CD14-positive monocyte (primary cell): ENCODE results near the gene CCL18. TPM values are rescaled to one million over a fixed set of nuclear protein-coding genes. Genes with fewer than 3 reads are reported as not detected.
"Not testable (repeated sequence)": the region's sequence is repeated elsewhere in the genome, so short reads cannot be mapped to it uniquely, and the experiment has no call there.

Experiments
- DNase-seq, 3 donors: peaks; one replicate each; pipeline ENCODE4 v3.0.0-alpha.2; 2011 to 2022
- H2AFZ ChIP-seq: 2 replicates; pipeline ENCODE4 v1.6.0; 2012; ENCODE audit warnings: mild to moderate bottlenecking, low read depth, low read length, inconsistent platforms; ENCODE audit not compliant: insufficient read depth, poor library complexity, severe bottlenecking
- H3K27ac ChIP-seq, 2 donors: 1 replicate in 1 of 2; 2 replicates in 1 of 2; pipeline ENCODE4 v1.5.1; 2012 to 2013; ENCODE audit warnings: low read length in 2 of 2, control low read depth in 1 of 2, inconsistent platforms in 1 of 2, low read depth in 1 of 2, mild to moderate bottlenecking in 1 of 2
- H3K27me3 ChIP-seq, 2 donors: one replicate each; pipeline versions ENCODE4 v1.6.0 to v1.6.1; 2011 to 2013; ENCODE audit warnings: low read length in 2 of 2; ENCODE audit not compliant: control insufficient read depth in 2 of 2, insufficient read depth in 2 of 2
- H3K36me3 ChIP-seq, 2 donors: replicated peaks in 1 of 2; 1 replicate in 1 of 2; 2 replicates in 1 of 2; pipeline versions ENCODE4 v1.5.1 to v1.6.1; 2012 to 2013; ENCODE audit warnings: low read length in 2 of 2, control low read depth in 1 of 2, inconsistent platforms in 1 of 2, mild to moderate bottlenecking in 1 of 2; ENCODE audit not compliant: insufficient read depth in 2 of 2, control insufficient read depth in 1 of 2
- H3K4me1 ChIP-seq, 2 donors: 1 replicate in 1 of 2; 2 replicates in 1 of 2; pipeline versions ENCODE4 v1.5.1 to v1.6.1; 2012 to 2013; ENCODE audit warnings: low read length in 2 of 2, control low read depth in 1 of 2, inconsistent platforms in 1 of 2, mild to moderate bottlenecking in 1 of 2, moderate library complexity in 1 of 2; ENCODE audit not compliant: insufficient read depth in 2 of 2, control insufficient read depth in 1 of 2
- H3K4me2 ChIP-seq: replicated peaks from 2 replicates; pipeline ENCODE3; 2012; ENCODE audit warnings: low read length, moderate library complexity, mild to moderate bottlenecking; ENCODE audit not compliant: poor library complexity, severe bottlenecking; ENCODE audit errors: extremely low read depth
- H3K4me3 ChIP-seq, 3 experiments: fragments of 200-600 bp in 1 of 3; sonication (generic) in 1 of 3; replicated peaks in 1 of 3; 1 replicate in 2 of 3; 2 replicates in 1 of 3; pipeline ENCODE4 v1.5.1; 2011 to 2013; ENCODE audit warnings: low read length in 3 of 3, mild to moderate bottlenecking in 3 of 3, control low read depth in 2 of 3, low read depth in 2 of 3, inconsistent platforms in 1 of 3, moderate library complexity in 1 of 3
- H3K79me2 ChIP-seq: 2 replicates; pipeline ENCODE4 v1.6.0; 2012; ENCODE audit warnings: mild to moderate bottlenecking, control low read depth, inconsistent platforms, low read length, moderate library complexity; ENCODE audit not compliant: insufficient read depth
- H3K9ac ChIP-seq: 2 replicates; pipeline ENCODE4 v1.6.0; 2017; ENCODE audit warnings: low read length, mild to moderate bottlenecking; ENCODE audit not compliant: insufficient read depth, poor library complexity, severe bottlenecking
- H3K9me3 ChIP-seq, 2 donors: replicated peaks in 1 of 2; 1 replicate in 1 of 2; 2 replicates in 1 of 2; pipeline versions ENCODE4 v1.5.1 to v1.6.1; 2012 to 2013; ENCODE audit warnings: low read length in 2 of 2, control low read depth in 1 of 2; ENCODE audit not compliant: control insufficient read depth in 1 of 2, insufficient read depth in 1 of 2
- H4K20me1 ChIP-seq: 2 replicates; pipeline ENCODE4 v1.6.0; 2012; ENCODE audit warnings: mild to moderate bottlenecking, low read length, control low read depth, moderate library complexity; ENCODE audit not compliant: insufficient read depth
- H3K27ac Mint-ChIP-seq, 7 donors: one replicate each; pipeline ENCODE4 v1.8.0; 2020; ENCODE audit warnings: mild to moderate bottlenecking in 7 of 7, mixed read lengths in 7 of 7, moderate library complexity in 6 of 7, inconsistent platforms in 2 of 7
- H3K27me3 Mint-ChIP-seq, 3 donors: one replicate each; pipeline ENCODE4 v1.8.0; 2021 to 2022; ENCODE audit warnings: low read depth in 3 of 3, mild to moderate bottlenecking in 3 of 3, mixed read lengths in 3 of 3, moderate library complexity in 3 of 3, inconsistent platforms in 1 of 3
- H3K36me3 Mint-ChIP-seq, 2 donors: one replicate each; pipeline ENCODE4 v1.8.0; 2020; ENCODE audit warnings: mixed read lengths in 2 of 2, inconsistent platforms in 1 of 2, mild to moderate bottlenecking in 1 of 2
- H3K4me1 Mint-ChIP-seq: one replicate; pipeline ENCODE4 v1.8.0; 2020; ENCODE audit warnings: mild to moderate bottlenecking, mixed read lengths
- H3K4me3 Mint-ChIP-seq, 2 donors: one replicate each; pipeline ENCODE4 v1.8.0; 2020; ENCODE audit warnings: mild to moderate bottlenecking in 2 of 2, mixed read lengths in 2 of 2, moderate library complexity in 1 of 2
- H3K9me3 Mint-ChIP-seq, 7 donors: one replicate each; pipeline ENCODE4 v1.8.0; 2020 to 2022; ENCODE audit warnings: mixed read lengths in 7 of 7, mild to moderate bottlenecking in 6 of 7, moderate library complexity in 6 of 7, inconsistent platforms in 2 of 7
- CTCF ChIP-seq: fragments of 200-600 bp; IDR thresholded peaks from one replicate; pipeline ENCODE4 v1.8.0; 2022; ENCODE audit warnings: antibody characterized with exemption, mild to moderate bottlenecking
- WGBS: methylation state at CpG from one replicate; pipeline ENCODE4 v1.1.5; 2013; ENCODE audit warnings: missing lambda C conversion rate; ENCODE audit not compliant: insufficient coverage; 5-methylcytosine and 5-hydroxymethylcytosine counted together
- intact Hi-C, 2 donors: fragments of 100-400 bp; cut with micrococcal nuclease; formaldehyde crosslinking; loops; one replicate each; pipeline versions ENCODE4 v1.15.0 to v1.15.1; 2023
- polyA minus RNA-seq: library from RNA; depleted of rRNA, polyadenylated mRNA; stranded (reverse); fragments of >200 nt; gene quantifications from 2 replicates; pipeline ENCODE4 v1.2.3, GENCODE V29; 2012
- polyA plus RNA-seq, 3 donors: library from polyadenylated mRNA; depleted of rRNA in 1 of 3; unstranded in 2 of 3; stranded (reverse) in 1 of 3; fragments of 300-500 nt in 2 of 3; fragments of >200 nt in 1 of 3; fragmentation: Illumina TruSeq in 2 of 3; gene quantifications; 1 replicate in 2 of 3; 2 replicates in 1 of 3; pipeline ENCODE4 v1.2.3, GENCODE V29; 2012 to 2021
- total RNA-seq, 12 experiments: library from RNA in 1 of 12; stranded (reverse) in 1 of 12; fragments of 120-200 nt in 1 of 12; gene quantifications; one replicate each; pipeline ENCODE4 v1.2.4 and lab custom pipeline; 2013 to 2026; ENCODE audit warnings: mixed read lengths in 6 of 12, inconsistent platforms in 1 of 12

The CCL18 gene
- total RNA-seq (2013): not detected
- polyA plus RNA-seq (not detected), polyA minus RNA-seq (not detected in 2 replicates), total RNA-seq (lab: John Stamatoyannopoulos, UW) (0.54 to 21.4 (median 2.2) reads per million in 11 experiments)

GRCh38 chr17:36063786-36064541 lies at the start of gene CCL18:
TSS of gene CCL18 (plus strand) at chr17:36064272. CDS start at chr17:36064343, 71 bp downstream.
- Mint-ChIP-seq H3K27me3 (peaks cover 1 to 5% (median 2%) of the 10 kb centered on the region in 3 donors), H3K9me3 (no peaks in the 10 kb centered on the region), H3K4me1 (peaks cover 3% of the 10 kb centered on the region), H3K27ac (no peak within 1 kb of the TSS), H3K4me3 (no peak within 1 kb of the TSS), H3K36me3 (no peaks in the 10 kb centered on the region)
- no peaks in the 10 kb centered on the region for H3K4me1 ChIP-seq
- no peaks in the 10 kb centered on the region for H3K79me2 ChIP-seq
- no peaks in the 10 kb centered on the region for H3K9me3 ChIP-seq
- intact Hi-C loops: loop anchor here in 1 of 2 donors (10.0 kb wide), 1 partner anchor 79 kb away; the partner anchor contains the start of genes CCL14 and CCL16
- H3K27ac ChIP-seq: no peak within 1 kb of the TSS
- WGBS: 86% methylated on average over 4 of the region's 5 CpGs
- no peak for TF ChIP-seq CTCF
- DNase-seq: no peak
- no peak within 1 kb of the TSS for H3K9ac ChIP-seq
- H3K4me3 ChIP-seq: no peak within 1 kb of the TSS
- H3K36me3 ChIP-seq: no peaks in the 10 kb centered on the region
- no peak within 1 kb of the TSS for H2AFZ ChIP-seq
- no peaks in the 10 kb centered on the region for H4K20me1 ChIP-seq
- H3K27me3 ChIP-seq: no peaks in the 10 kb centered on the region
- no peak within 1 kb of the TSS for H3K4me2 ChIP-seq

- Histone ChIP-seq H3K4me3 (no peak overlapping the region), H3K36me3 (no peaks in the 10 kb centered on the region), H3K27ac (no peak overlapping the region), H3K79me2 (no peaks in the 10 kb centered on the region), H4K20me1 (no peaks in the 10 kb centered on the region), H3K9ac (no peak overlapping the region), H3K4me2 (no peak overlapping the region), H3K27me3 (no peaks in the 10 kb centered on the region), H3K9me3 (peaks cover 0 to 14% of the 10 kb centered on the region in 2 donors), H2AFZ (no peak overlapping the region), H3K4me1 (peaks cover 20 to 23% of the 10 kb centered on the region in 2 donors)
- Mint-ChIP-seq H3K27ac (peak overlapping the region in 1 of 7 donors; percentile 50), H3K4me1 (peaks cover 28% of the 10 kb centered on the region), H3K36me3 (peaks cover 8 to 20% of the 10 kb centered on the region in 2 donors), H3K9me3 (peaks cover 7 to 27% (median 13%) of the 10 kb centered on the region in 7 donors), H3K4me3 (no peak overlapping the region), H3K27me3 (no peaks in the 10 kb centered on the region)
- intact Hi-C loops: loop anchor here in 1 of 2 donors (10.0 kb wide), 1 partner anchor 60 kb away; no protein-coding TSS in a partner anchor
- TF ChIP-seq CTCF: no peak
- 90% methylated on average over 2 of the region's 5 CpGs for WGBS
- no peak for DNase-seq
Measured at GRCh38 chr17:36014946-36015345, 49.1 kb upstream of the CCL18 start.

GRCh38 chr17:36015895-36016294 lies 48.2 kb upstream of the CCL18 start:
- not testable (repeated sequence) for H3K36me3 ChIP-seq, H3K4me2 ChIP-seq, H3K9ac ChIP-seq, H2AFZ ChIP-seq, H3K27me3 Mint-ChIP-seq, H3K4me3 Mint-ChIP-seq, DNase-seq, H3K27me3 ChIP-seq, H3K27ac ChIP-seq, H3K4me3 ChIP-seq, H3K79me2 ChIP-seq, H4K20me1 ChIP-seq
- Mint-ChIP-seq H3K4me1 (peaks cover 28% of the 10 kb centered on the region), H3K27ac (peak overlapping the region in 1 of 7 donors; percentile 8), H3K9me3 (peaks cover 2 to 20% (median 8%) of the 10 kb centered on the region in 7 donors), H3K36me3 (peaks cover 8 to 20% of the 10 kb centered on the region in 2 donors)
- WGBS: no CpG with 5 or more reads among the region's 4 CpGs
- intact Hi-C loops: loop anchor here in 1 of 2 donors (10.0 kb wide), 1 partner anchor 59 kb away; no protein-coding TSS in a partner anchor
- Histone ChIP-seq H3K4me1 (peaks cover 20 to 23% of the 10 kb centered on the region in 2 donors), H3K9me3 (peaks cover 0 to 10% of the 10 kb centered on the region in 2 donors)
